H9 (cell line): ENCODE results near the gene RABGAP1L. TPM values are rescaled to one million over a fixed set of nuclear protein-coding genes. Genes with fewer than 3 reads are reported as not detected.

Source experiments
- DNase-seq: peaks from one replicate; pipeline ENCODE4 v3.0.0-alpha.2; 2017
- H2AFZ ChIP-seq: one replicate; pipeline ENCODE4 v1.6.1; 2013; ENCODE audit warnings: mild to moderate bottlenecking, low read length, control low read depth, moderate library complexity
- H2AK5ac ChIP-seq: 2 replicates; pipeline ENCODE4 v1.6.1; 2013; ENCODE audit warnings: low read length, control low read depth, mixed read lengths; ENCODE audit not compliant: insufficient read length
- H2BK120ac ChIP-seq: one replicate; pipeline ENCODE4 v1.6.1; 2013; ENCODE audit warnings: low read depth, mild to moderate bottlenecking, low read length, control low read depth, inconsistent platforms; ENCODE audit not compliant: poor library complexity, severe bottlenecking
- H2BK12ac ChIP-seq: 2 replicates; pipeline ENCODE4 v1.6.1; 2013; ENCODE audit warnings: low read length, control low read depth, mixed read lengths, low read depth; ENCODE audit not compliant: insufficient read length
- H2BK15ac ChIP-seq: 2 replicates; pipeline ENCODE4 v1.6.1; 2013; ENCODE audit warnings: low read depth, low read length, control low read depth
- H2BK20ac ChIP-seq: one replicate; pipeline ENCODE4 v1.6.1; 2013; ENCODE audit warnings: low read depth, mild to moderate bottlenecking, low read length, control low read depth, inconsistent platforms; ENCODE audit not compliant: poor library complexity, severe bottlenecking
- H2BK5ac ChIP-seq: 2 replicates; pipeline ENCODE4 v1.6.1; 2013; ENCODE audit warnings: low read length, control low read depth, mixed read lengths; ENCODE audit not compliant: insufficient read length
- H3K14ac ChIP-seq: 2 replicates; pipeline ENCODE4 v1.6.1; 2013; ENCODE audit warnings: low read length, control low read depth; ENCODE audit not compliant: insufficient read depth
- H3K18ac ChIP-seq: 2 replicates; pipeline ENCODE4 v1.6.1; 2013; ENCODE audit warnings: low read depth, mild to moderate bottlenecking, mixed read lengths, low read length, control low read depth; ENCODE audit not compliant: insufficient read length
- H3K23ac ChIP-seq: 2 replicates; pipeline ENCODE4 v1.6.1; 2013; ENCODE audit warnings: low read length, control low read depth, mixed read lengths, low read depth; ENCODE audit not compliant: insufficient read length
- H3K23me2 ChIP-seq: 2 replicates; pipeline ENCODE4 v1.6.1; 2013; ENCODE audit warnings: low read depth, mild to moderate bottlenecking, mixed read lengths, low read length, control low read depth; ENCODE audit not compliant: insufficient read length, poor library complexity, severe bottlenecking
- H3K27ac ChIP-seq: 2 replicates; pipeline ENCODE4 v1.5.1; 2013; ENCODE audit warnings: low read length, control low read depth, mixed read lengths, low read depth; ENCODE audit not compliant: insufficient read length
- H3K27me3 ChIP-seq: 2 replicates; pipeline ENCODE4 v1.6.1; 2013; ENCODE audit warnings: low read length, control low read depth, inconsistent platforms; ENCODE audit not compliant: insufficient read depth
- H3K4ac ChIP-seq: 2 replicates; pipeline ENCODE4 v1.6.1; 2013; ENCODE audit warnings: low read depth, mild to moderate bottlenecking, control low read depth, inconsistent platforms, low read length, moderate library complexity
- H3K4me1 ChIP-seq: 2 replicates; pipeline ENCODE4 v1.6.1; 2013; ENCODE audit warnings: low read length, control low read depth, inconsistent platforms; ENCODE audit not compliant: insufficient read depth
- H3K4me2 ChIP-seq: 2 replicates; pipeline ENCODE4 v1.6.1; 2013; ENCODE audit warnings: low read length, control low read depth, mixed read lengths; ENCODE audit not compliant: insufficient read length, insufficient read depth
- H3K56ac ChIP-seq: 2 replicates; pipeline ENCODE4 v1.6.1; 2013; ENCODE audit warnings: low read depth, mild to moderate bottlenecking, mixed read lengths, low read length, control low read depth; ENCODE audit not compliant: insufficient read length
- H3K79me1 ChIP-seq: 2 replicates; pipeline ENCODE4 v1.6.1; 2013; ENCODE audit warnings: low read depth, mild to moderate bottlenecking, moderate library complexity, low read length, control low read depth, inconsistent platforms; ENCODE audit not compliant: insufficient read depth, poor library complexity, severe bottlenecking
- H3K79me2 ChIP-seq: 2 replicates; pipeline ENCODE4 v1.6.1; 2013; ENCODE audit warnings: low read length, control low read depth, inconsistent platforms; ENCODE audit not compliant: insufficient read depth
- H3K9ac ChIP-seq: 2 replicates; pipeline ENCODE4 v1.6.1; 2013; ENCODE audit warnings: low read length, control low read depth, mixed read lengths; ENCODE audit not compliant: insufficient read length; ENCODE audit errors: extremely low read depth
- H3K9me3 ChIP-seq: one replicate; pipeline ENCODE4 v1.6.1; 2013; ENCODE audit warnings: low read depth, low read length, inconsistent platforms; ENCODE audit not compliant: control insufficient read depth
- H3T11ph ChIP-seq: one replicate; pipeline ENCODE4 v1.6.1; 2013; ENCODE audit warnings: mild to moderate bottlenecking, low read length, control low read depth, inconsistent platforms
- H4K20me1 ChIP-seq: one replicate; pipeline ENCODE4 v1.6.1; 2013; ENCODE audit not compliant: control insufficient read depth, insufficient read length, insufficient read depth
- H4K5ac ChIP-seq: 2 replicates; pipeline ENCODE4 v1.6.1; 2013; ENCODE audit warnings: low read depth, mild to moderate bottlenecking, mixed read lengths, low read length, control low read depth; ENCODE audit not compliant: insufficient read length
- H4K8ac ChIP-seq: replicated peaks from 2 replicates; pipeline ENCODE4 v1.6.1; 2013; ENCODE audit warnings: low read length, control low read depth, mixed read lengths, low read depth; ENCODE audit not compliant: insufficient read length
- H4K91ac ChIP-seq: 2 replicates; pipeline ENCODE4 v1.6.1; 2013; ENCODE audit warnings: low read depth, mild to moderate bottlenecking, moderate library complexity, mixed read lengths, low read length, control low read depth; ENCODE audit not compliant: insufficient read length
- H3K27ac Mint-ChIP-seq, 3 experiments: 2 replicates in 2 of 3; 3 replicates in 1 of 3; pipeline ENCODE4 v1.8.0; 2020 to 2021; ENCODE audit warnings: mixed read lengths in 3 of 3, mild to moderate bottlenecking in 1 of 3, moderate library complexity in 1 of 3
- H3K27me3 Mint-ChIP-seq: 2 replicates; pipeline ENCODE4 v1.8.0; 2021; ENCODE audit warnings: low read depth, mild to moderate bottlenecking, moderate library complexity, mixed read lengths
- H3K36me3 Mint-ChIP-seq, 3 experiments: 2 replicates in 2 of 3; 3 replicates in 1 of 3; pipeline ENCODE4 v1.8.0; 2020 to 2021; ENCODE audit warnings: low read depth in 3 of 3, mixed read lengths in 3 of 3; ENCODE audit not compliant: insufficient read depth in 1 of 3
- H3K4me1 Mint-ChIP-seq, 2 experiments: 2 replicates each; pipeline ENCODE4 v1.8.0; 2020; ENCODE audit warnings: mixed read lengths in 2 of 2
- H3K4me3 Mint-ChIP-seq, 2 experiments: 2 replicates in 1 of 2; 3 replicates in 1 of 2; pipeline ENCODE4 v1.8.0; 2020 to 2021; ENCODE audit warnings: mild to moderate bottlenecking in 2 of 2, mixed read lengths in 2 of 2, moderate library complexity in 1 of 2
- H3K9me3 Mint-ChIP-seq, 2 experiments: 2 replicates in 1 of 2; 3 replicates in 1 of 2; pipeline ENCODE4 v1.8.0; 2020; ENCODE audit warnings: mild to moderate bottlenecking in 2 of 2, mixed read lengths in 2 of 2, moderate library complexity in 1 of 2
- CTCF ChIP-seq: fragments of 200-600 bp; sonication (generic); conservative IDR thresholded peaks from 3 replicates; pipeline ENCODE4 v1.8.0; 2021; ENCODE audit warnings: antibody characterized with exemption, mild to moderate bottlenecking
- WGBS: extraction: QIAGEN DNeasy Blood & Tissue Kit; methylation state at CpG from one replicate; pipeline ENCODE4 v1.1.7; 2013; ENCODE audit warnings: missing lambda C conversion rate, low lambda C conversion rate, mixed read lengths; ENCODE audit not compliant: insufficient read length; ENCODE audit errors: extremely low coverage; 5-methylcytosine and 5-hydroxymethylcytosine counted together
- total RNA-seq: library from RNA; stranded (reverse); gene quantifications from 2 replicates; pipeline ENCODE4 v1.2.1, GENCODE V29; 2021

The RABGAP1L gene
- total RNA-seq, 1 experiment from 2014 or later = 147 TPM

GRCh38 chr1:174225499-174226204, 66.3 kb downstream of the RABGAP1L start:
- no peak overlapping the region for H4K91ac ChIP-seq

More at GRCh38 chr1:174225499-174226204, 66.3 kb downstream of the RABGAP1L start:
- Mint-ChIP-seq H3K27me3 (no peaks in the 10 kb centered on the region), H3K9me3 (peaks cover 6 to 9% of the 10 kb centered on the region in 2 experiments), H3K36me3 (peaks cover 15 to 22% (median 16%) of the 10 kb centered on the region in 3 experiments), H3K4me3 (no peak overlapping the region), H3K27ac (peak overlapping the region in 1 of 3 experiments; percentile 50; a peak in 3 of 7 replicates), H3K4me1 (no peaks in the 10 kb centered on the region)
- WGBS = no CpG with 5 or more reads among the region's 5 CpGs
- H3K9me3 ChIP-seq = no peaks in the 10 kb centered on the region
- H2AFZ ChIP-seq = no peak overlapping the region
- no peak overlapping the region for H2AK5ac ChIP-seq
- H3K18ac ChIP-seq = no peak overlapping the region
- H3K27me3 ChIP-seq = no peaks in the 10 kb centered on the region
- H2BK20ac ChIP-seq = no peak overlapping the region
- H4K5ac ChIP-seq = no peak overlapping the region
- no peaks in the 10 kb centered on the region for H4K20me1 ChIP-seq
- no peaks in the 10 kb centered on the region for H3K79me1 ChIP-seq
- H3K27ac ChIP-seq = no peak overlapping the region
- no peak overlapping the region for H3K9ac ChIP-seq
- no peak overlapping the region for H2BK15ac ChIP-seq
- no peak overlapping the region for H3K56ac ChIP-seq
- H3T11ph ChIP-seq = no peak overlapping the region
- H3K14ac ChIP-seq = no peak overlapping the region
- no peak overlapping the region for H3K23ac ChIP-seq
- H3K4me2 ChIP-seq = no peak overlapping the region
- H3K23me2 ChIP-seq = no peaks in the 10 kb centered on the region
- H3K79me2 ChIP-seq = no peaks in the 10 kb centered on the region
- no peak overlapping the region for H2BK120ac ChIP-seq
- no peak overlapping the region for H3K4ac ChIP-seq
- no peak for DNase-seq
- no peaks in the 10 kb centered on the region for H3K4me1 ChIP-seq
- no peak overlapping the region for H2BK12ac ChIP-seq
- H4K8ac ChIP-seq = no peak overlapping the region
- no peak for TF ChIP-seq CTCF
- H2BK5ac ChIP-seq = no peak overlapping the region
